Activated effector memory CD4-positive, alpha-beta T cell treated with anti-CD3 and anti-CD28 coated beads, Interleukin-2, amount 50 U/mL, for 16 hours (primary cell): ENCODE data around the gene VAV3.

Experiments used
- DNase-seq: peaks from one replicate; pipeline ENCODE4 v3.0.0-alpha.2; 2020

VAV3 gene

GRCh38 chr1:107625405-107626029 lies 339.5 kb downstream of the VAV3 start:
- DNase-seq, result no peak

GRCh38 chr1:107623431-107623830 lies 341.5 kb downstream of the VAV3 start:
- no peak for DNase-seq

GRCh38 chr1:107622966-107623365 lies 342.0 kb downstream of the VAV3 start:
- DNase-seq, result no peak

GRCh38 chr1:107622535-107622934 lies 342.4 kb downstream of the VAV3 start:
- DNase-seq, result no peak

GRCh38 chr1:107620753-107621152 lies 344.2 kb downstream of the VAV3 start:
- DNase-seq, result no peak

GRCh38 chr1:107618539-107618938 lies 346.4 kb downstream of the VAV3 start:
- DNase-seq, result no peak

GRCh38 chr1:107617921-107618320 lies 347.1 kb downstream of the VAV3 start:
- DNase-seq, result no peak

GRCh38 chr1:107617456-107617855 lies 347.5 kb downstream of the VAV3 start:
- no peak for DNase-seq

- DNase-seq, result no peak
These were observed 355.2 kb downstream of the VAV3 start for GRCh38 chr1:107609808-107610207.

- no peak for DNase-seq
These were observed 360.2 kb downstream of the VAV3 start for GRCh38 chr1:107604825-107605224.

GRCh38 chr1:107600607-107601160 lies 364.3 kb downstream of the VAV3 start:
- no peak for DNase-seq

- DNase-seq, result no peak
These were observed 365.8 kb downstream of the VAV3 start for GRCh38 chr1:107599220-107599619.

GRCh38 chr1:107597290-107597689 lies 367.7 kb downstream of the VAV3 start:
- DNase-seq, result no peak

GRCh38 chr1:107594536-107594935 lies 370.4 kb downstream of the VAV3 start:
- DNase-seq, result no peak

GRCh38 chr1:107593501-107594209 lies 371.3 kb downstream of the VAV3 start:
- DNase-seq, result no peak

GRCh38 chr1:107590900-107591622 lies 373.9 kb downstream of the VAV3 start:
- no peak for DNase-seq

GRCh38 chr1:107590087-107590486 lies 374.9 kb downstream of the VAV3 start:
- DNase-seq, result no peak

- no peak for DNase-seq
These were observed 376.7 kb downstream of the VAV3 start for GRCh38 chr1:107588321-107588720.

GRCh38 chr1:107575226-107575625 lies 389.8 kb downstream of the VAV3 start:
- DNase-seq, result no peak

- no peak for DNase-seq
These were observed 390.9 kb downstream of the VAV3 start for GRCh38 chr1:107574044-107574443.

- DNase-seq, result no peak
These were observed 392.2 kb downstream of the VAV3 start for GRCh38 chr1:107572674-107573211.

- DNase-seq, result no peak
These were observed 394.2 kb downstream of the VAV3 start for GRCh38 chr1:107570768-107571167.

- no peak for DNase-seq
These were observed 401.5 kb downstream of the VAV3 start for GRCh38 chr1:107563441-107563840.

GRCh38 chr1:107559881-107560280 lies 405.1 kb downstream of the VAV3 start:
- DNase-seq, result no peak
